DOHH2 (cell line): ENCODE measurements around the gene ADGRA1.

Source experiments
- H3F3A ChIP-seq: fragments of 200-600 bp; sonication (generic), shearing (Covaris generic); 2 replicates; pipeline ENCODE4 v1.6.0; 2016; ENCODE audit warnings: antibody characterized with exemption, mild to moderate bottlenecking; ENCODE audit not compliant: control insufficient read depth, insufficient read depth
- H3K27ac ChIP-seq: fragments of 200-600 bp; sonication (generic); 2 replicates; pipeline ENCODE4 v1.5.1; 2014; ENCODE audit warnings: low read depth, mild to moderate bottlenecking, low read length, moderate library complexity
- H3K27me3 ChIP-seq: fragments of 200-600 bp; sonication (generic); 2 replicates; pipeline ENCODE4 v1.6.1; 2014; ENCODE audit warnings: mild to moderate bottlenecking, low read length, mixed read lengths; ENCODE audit not compliant: control insufficient read depth
- H3K36me3 ChIP-seq: fragments of 200-600 bp; sonication (generic); 2 replicates; pipeline ENCODE4 v1.6.1; 2014; ENCODE audit warnings: mild to moderate bottlenecking, low read length, moderate library complexity, mixed read lengths; ENCODE audit not compliant: control insufficient read depth
- H3K4me1 ChIP-seq: fragments of 200-600 bp; sonication (generic); 2 replicates; pipeline ENCODE4 v1.6.1; 2014; ENCODE audit warnings: mild to moderate bottlenecking, low read length, mixed read lengths; ENCODE audit not compliant: control insufficient read depth
- H3K4me2 ChIP-seq: fragments of 200-600 bp; sonication (generic); 2 replicates; pipeline ENCODE4 v1.6.0; 2014; ENCODE audit warnings: mild to moderate bottlenecking, low read length, moderate library complexity
- H3K4me3 ChIP-seq: fragments of 200-600 bp; sonication (generic); 2 replicates; pipeline ENCODE4 v1.5.1; 2014; ENCODE audit warnings: mild to moderate bottlenecking, low read length, mixed read lengths
- H3K79me2 ChIP-seq: fragments of 200-600 bp; sonication (generic); 2 replicates; pipeline ENCODE4 v1.6.1; 2014; ENCODE audit warnings: mild to moderate bottlenecking, low read length, mixed read lengths; ENCODE audit not compliant: control insufficient read depth
- H3K9me2 ChIP-seq: fragments of 200-600 bp; sonication (generic); replicated peaks from 2 replicates; pipeline ENCODE4 v1.6.1; 2014; ENCODE audit warnings: mild to moderate bottlenecking, low read length, mixed read lengths; ENCODE audit not compliant: control insufficient read depth
- H3K9me3 ChIP-seq: fragments of 200-600 bp; sonication (generic); 2 replicates; pipeline ENCODE4 v1.6.1; 2014; ENCODE audit warnings: antibody characterized with exemption, low read length, mixed read lengths; ENCODE audit not compliant: control insufficient read depth, insufficient read depth
- H4K20me1 ChIP-seq: fragments of 200-600 bp; sonication (generic); 2 replicates; pipeline ENCODE4 v1.6.0; 2014; ENCODE audit warnings: low read depth, mild to moderate bottlenecking, antibody characterized with exemption, low read length, moderate library complexity; ENCODE audit not compliant: control insufficient read depth, insufficient read depth
- CTCF ChIP-seq: fragments of 200-600 bp; sonication (generic); IDR thresholded peaks from one replicate; pipeline ENCODE4 v1.5.1; 2014; ENCODE audit warnings: antibody characterized with exemption, mild to moderate bottlenecking, low read depth, low read length; ENCODE audit not compliant: poor library complexity, severe bottlenecking
- EZH2phosphoT487 ChIP-seq: fragments of 200-600 bp; sonication (generic); IDR thresholded peaks from 2 replicates; pipeline ENCODE4 v1.6.1; 2017; ENCODE audit warnings: borderline replicate concordance, mild to moderate bottlenecking, antibody characterized with exemption, low read length, moderate library complexity, mixed read lengths

ADGRA1 gene

GRCh38 chr10:133088179-133088955 is 643 bp downstream of the ADGRA1 start:
- Histone ChIP-seq H3K9me3 (no peaks in the 10 kb centered on the region; the same call in 1 of the 2 replicates), H3K9me2 (no peaks in the 10 kb centered on the region), H3K79me2 (no peaks in the 10 kb centered on the region), H4K20me1 (no peaks in the 10 kb centered on the region), H3K4me3 (no peak overlapping the region), H3K4me1 (no peaks in the 10 kb centered on the region), H3K4me2 (no peak overlapping the region), H3K36me3 (no peaks in the 10 kb centered on the region), H3K27ac (no peak overlapping the region), H3K27me3 (no peaks in the 10 kb centered on the region), H3F3A (no peaks in the 10 kb centered on the region)
- TF ChIP-seq EZH2phosphoT487 (no peak), CTCF (no peak)

- H4K20me1 ChIP-seq = no peaks in the 10 kb centered on the region
- H3K79me2 ChIP-seq = no peaks in the 10 kb centered on the region
- no peaks in the 10 kb centered on the region for H3K9me2 ChIP-seq
- no peaks in the 10 kb centered on the region for H3K36me3 ChIP-seq
- TF ChIP-seq CTCF (no peak), EZH2phosphoT487 (no peak)
- H3K4me1 ChIP-seq = no peaks in the 10 kb centered on the region
- H3F3A ChIP-seq = no peaks in the 10 kb centered on the region
- no peaks in the 10 kb centered on the region for H3K27me3 ChIP-seq
- H3K4me3 ChIP-seq = no peak overlapping the region
- no peak overlapping the region for H3K27ac ChIP-seq
- H3K9me3 ChIP-seq = no peaks in the 10 kb centered on the region; the same call in 1 of the 2 replicates
- H3K4me2 ChIP-seq = no peak overlapping the region
These were observed 1.5 kb downstream of the ADGRA1 start for GRCh38 chr10:133088956-133089800.

GRCh38 chr10:133090101-133090500 is 2.4 kb downstream of the ADGRA1 start:
- Histone ChIP-seq H3K4me3 (no peak overlapping the region), H3K79me2 (no peaks in the 10 kb centered on the region), H3K27me3 (no peaks in the 10 kb centered on the region), H3K4me2 (no peak overlapping the region), H3K9me2 (no peaks in the 10 kb centered on the region), H3F3A (no peaks in the 10 kb centered on the region), H3K27ac (no peak overlapping the region), H3K36me3 (no peaks in the 10 kb centered on the region), H3K9me3 (no peaks in the 10 kb centered on the region), H4K20me1 (no peaks in the 10 kb centered on the region), H3K4me1 (no peaks in the 10 kb centered on the region)
- TF ChIP-seq EZH2phosphoT487 (no peak), CTCF (no peak)
